KOPT-K1 (cell line): Measurements from ENCODE around the gene GIT1.

Source experiments
- H3K27ac ChIP-seq: fragments of 200-600 bp; sonication (generic); 2 replicates; pipeline ENCODE4 v1.5.1; 2016; ENCODE audit warnings: antibody characterized with exemption, mild to moderate bottlenecking, low read depth, low read length; ENCODE audit not compliant: poor library complexity, severe bottlenecking
- H3K36me3 ChIP-seq: fragments of 200-600 bp; sonication (generic); 2 replicates; pipeline ENCODE4 v1.5.1; 2017; ENCODE audit warnings: antibody characterized with exemption, mild to moderate bottlenecking, low read length, moderate library complexity; ENCODE audit not compliant: insufficient read depth
- H3K9me3 ChIP-seq: fragments of 200-600 bp; sonication (generic); 2 replicates; pipeline ENCODE4 v1.5.1; 2017; ENCODE audit warnings: antibody characterized with exemption, low read length, mild to moderate bottlenecking; ENCODE audit not compliant: insufficient read depth, poor library complexity, severe bottlenecking

The GIT1 gene

GRCh38 chr17:29590411-29591145 lies 1.1 kb upstream of the GIT1 start:
- H3K27ac ChIP-seq: peak overlapping the region; percentile 93

GRCh38 chr17:29588562-29589411 lies 661 bp downstream of the GIT1 start:
- Histone ChIP-seq H3K9me3 (no peaks in the 10 kb centered on the region), H3K27ac (peak overlapping the region; percentile 74), H3K36me3 (0 out of 2 replicates have a peak, but pooled peaks cover 2% of the 10 kb centered on the region)

More at GRCh38 chr17:29590411-29591145, 1.1 kb upstream of the GIT1 start:
- no peaks in the 10 kb centered on the region for H3K9me3 ChIP-seq
- H3K36me3 ChIP-seq: no peaks in the 10 kb centered on the region

- Histone ChIP-seq H3K36me3 (peaks cover 9% of the 10 kb centered on the region), H3K27ac (peak overlapping the region; percentile 74), H3K9me3 (no peaks in the 10 kb centered on the region)
Observed at GRCh38 chr17:29588017-29588561, 1.4 kb downstream of the GIT1 start.

- Histone ChIP-seq H3K27ac (peak overlapping the region; percentile 74), H3K36me3 (peaks cover 14% of the 10 kb centered on the region)
Observed at GRCh38 chr17:29587591-29587990, 1.9 kb downstream of the GIT1 start.

GRCh38 chr17:29586676-29587469 lies 2.6 kb downstream of the GIT1 start:
- Histone ChIP-seq H3K27ac (peak overlapping the region; percentile 26), H3K9me3 (no peaks in the 10 kb centered on the region), H3K36me3 (peaks cover 21% of the 10 kb centered on the region)

More at GRCh38 chr17:29587591-29587990, 1.9 kb downstream of the GIT1 start:
- no peaks in the 10 kb centered on the region for H3K9me3 ChIP-seq

GRCh38 chr17:29585080-29585751 lies 4.2 kb downstream of the GIT1 start:
- peak overlapping the region; percentile 0 for H3K27ac ChIP-seq
- peaks cover 37% of the 10 kb centered on the region for H3K36me3 ChIP-seq
- H3K9me3 ChIP-seq: no peaks in the 10 kb centered on the region

GRCh38 chr17:29584452-29585079 lies 4.9 kb downstream of the GIT1 start:
- H3K36me3 ChIP-seq: peaks cover 43% of the 10 kb centered on the region
- H3K9me3 ChIP-seq: no peaks in the 10 kb centered on the region
- H3K27ac ChIP-seq: no peak overlapping the region

GRCh38 chr17:29583324-29584248 lies 5.9 kb downstream of the GIT1 start:
- H3K36me3 ChIP-seq: peaks cover 53% of the 10 kb centered on the region
- H3K9me3 ChIP-seq: no peaks in the 10 kb centered on the region
- no peak overlapping the region for H3K27ac ChIP-seq

- H3K27ac ChIP-seq: no peak overlapping the region
- H3K9me3 ChIP-seq: no peaks in the 10 kb centered on the region
- H3K36me3 ChIP-seq: peaks cover 61% of the 10 kb centered on the region
Observed at GRCh38 chr17:29582772-29583171, 6.7 kb downstream of the GIT1 start.

- Histone ChIP-seq H3K27ac (no peak overlapping the region), H3K9me3 (no peaks in the 10 kb centered on the region), H3K36me3 (peaks cover 66% of the 10 kb centered on the region)
Observed at GRCh38 chr17:29582254-29582765, 7.1 kb downstream of the GIT1 start.

- H3K9me3 ChIP-seq: no peaks in the 10 kb centered on the region
- H3K27ac ChIP-seq: no peak overlapping the region
- H3K36me3 ChIP-seq: peaks cover 72% of the 10 kb centered on the region
Observed at GRCh38 chr17:29581583-29582253, 7.7 kb downstream of the GIT1 start.

GRCh38 chr17:29579866-29580771 lies 9.3 kb downstream of the GIT1 start:
- Histone ChIP-seq H3K36me3 (peaks cover 88% of the 10 kb centered on the region), H3K27ac (no peak overlapping the region)

More at GRCh38 chr17:29579866-29580771, 9.3 kb downstream of the GIT1 start:
- no peaks in the 10 kb centered on the region for H3K9me3 ChIP-seq
